Measurements from ENCODE around the gene MAP2K5.

The MAP2K5 gene

DNA sequence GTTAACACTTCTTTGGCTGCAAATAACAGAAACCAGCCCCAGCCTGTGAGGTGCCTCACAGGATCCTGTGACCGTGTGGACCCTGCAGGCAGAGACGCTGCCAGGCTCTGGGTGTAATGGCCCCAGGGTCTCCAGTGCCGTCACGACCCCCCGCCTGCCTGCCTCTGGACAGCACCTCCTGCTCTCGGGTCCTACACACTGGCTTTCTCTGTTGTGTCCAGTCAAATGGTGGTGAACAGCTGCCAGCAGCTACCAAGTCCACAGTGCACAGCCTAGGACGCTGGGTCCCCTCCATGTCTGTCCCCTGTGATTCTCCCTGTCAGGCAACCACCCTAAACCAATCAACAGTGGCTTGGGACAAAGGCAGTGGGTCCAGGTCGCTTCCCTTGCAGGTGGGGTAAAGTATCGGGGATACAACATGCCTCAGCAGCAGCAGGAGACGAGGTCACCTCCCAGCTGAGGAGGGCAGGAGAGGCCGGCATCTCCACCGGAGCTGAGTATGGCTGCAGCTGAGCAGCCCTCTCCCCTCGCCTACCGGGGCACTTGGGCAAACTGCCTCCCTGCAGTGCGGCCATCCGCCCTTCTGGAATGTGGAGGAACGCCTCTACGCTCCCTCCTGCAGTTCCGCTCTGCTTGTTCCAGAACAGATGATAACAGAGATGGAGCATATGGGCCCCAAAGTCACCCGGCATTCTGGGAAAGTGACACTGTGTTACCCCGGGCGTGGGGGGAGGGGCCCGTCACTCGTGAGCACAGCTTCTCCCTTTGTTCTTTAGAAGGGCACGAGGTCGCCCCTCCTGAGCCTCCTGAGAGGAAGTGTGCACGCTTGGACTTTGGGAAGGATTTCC, 261.7 kb downstream of the MAP2K5 start:
- in situ Hi-C loops (cut with MboI; ENCODE audit: low pct_unique_long_range_greater_than_20kb, low sequenced_read_pairs, unreplicated experiment): no loop called here
- no peak for DNase-seq (ENCODE audit: low spot score)
- TF ChIP-seq CTCF (IDR thresholded peaks at IDR 0.05; ENCODE audit: extremely low read depth, insufficient read depth, missing control alignments): no peak

- DNase-seq (ENCODE audit: low spot score): no peak
- in situ Hi-C loops (cut with MboI; ENCODE audit: low pct_unique_long_range_greater_than_20kb, low sequenced_read_pairs, unreplicated experiment): no loop called here
- no peak for TF ChIP-seq CTCF (IDR thresholded peaks at IDR 0.05; ENCODE audit: extremely low read depth, insufficient read depth, missing control alignments)
These were observed 262.6 kb downstream of the MAP2K5 start for GRCh38 chr15:67805008-67805665.

- in situ Hi-C loops (cut with MboI; ENCODE audit: low pct_unique_long_range_greater_than_20kb, low sequenced_read_pairs, unreplicated experiment): no loop called here
- no peak for DNase-seq (ENCODE audit: low spot score)
- no peak for TF ChIP-seq CTCF (IDR thresholded peaks at IDR 0.05; ENCODE audit: extremely low read depth, insufficient read depth, missing control alignments)
These were observed 263.4 kb downstream of the MAP2K5 start for GRCh38 chr15:67805666-67806516.

DNA sequence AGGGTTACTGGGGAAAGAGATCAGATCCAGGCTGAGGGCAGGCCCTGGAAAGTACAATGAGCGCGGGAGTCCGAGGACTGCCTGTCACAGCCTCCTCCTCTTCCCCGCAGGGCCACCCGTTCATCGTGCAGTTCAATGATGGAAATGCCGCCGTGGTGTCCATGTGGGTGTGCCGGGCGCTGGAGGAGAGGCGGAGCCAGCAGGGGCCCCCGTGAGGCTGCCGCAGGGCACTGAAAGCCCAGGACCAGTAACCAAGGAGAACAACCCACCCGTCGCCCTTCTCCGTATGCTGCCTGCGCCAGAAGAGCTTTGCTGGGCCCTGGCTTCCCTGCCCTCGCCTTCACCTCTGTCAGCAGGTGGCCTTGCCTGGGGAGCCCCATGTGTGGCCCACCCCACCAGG, 264.0 kb downstream of the MAP2K5 start:
- no peak for TF ChIP-seq CTCF (IDR thresholded peaks at IDR 0.05; ENCODE audit: extremely low read depth, insufficient read depth, missing control alignments)
- in situ Hi-C loops (cut with MboI; ENCODE audit: low pct_unique_long_range_greater_than_20kb, low sequenced_read_pairs, unreplicated experiment): no loop called here
- DNase-seq (ENCODE audit: low spot score): no peak

DNA sequence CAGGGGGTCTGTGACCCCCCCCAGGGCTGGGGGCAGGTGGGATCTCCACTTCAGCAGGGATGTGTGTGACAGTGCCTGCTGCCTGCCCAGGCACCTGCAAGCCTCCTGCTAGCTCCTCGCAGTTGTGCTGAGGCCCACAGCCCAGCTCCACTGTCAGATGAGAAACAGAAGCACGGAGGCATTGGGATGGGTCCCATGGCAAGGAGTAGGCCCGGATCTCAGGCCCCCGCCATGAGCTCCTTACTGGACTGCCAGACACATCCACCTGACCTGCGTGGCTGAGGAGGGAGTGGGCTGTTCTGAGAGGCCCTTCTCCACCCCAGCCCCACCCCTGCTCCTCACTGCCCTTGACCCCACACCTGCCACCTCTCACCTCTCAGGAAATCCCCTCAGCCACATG, 264.6 kb downstream of the MAP2K5 start:
- no peak for TF ChIP-seq CTCF (IDR thresholded peaks at IDR 0.05; ENCODE audit: extremely low read depth, insufficient read depth, missing control alignments)
- in situ Hi-C loops (cut with MboI; ENCODE audit: low pct_unique_long_range_greater_than_20kb, low sequenced_read_pairs, unreplicated experiment): no loop called here
- DNase-seq (ENCODE audit: low spot score): no peak

GRCh38 chr15:67807836-67808235, 265.3 kb downstream of the MAP2K5 start:
- no peak for TF ChIP-seq CTCF (IDR thresholded peaks at IDR 0.05; ENCODE audit: extremely low read depth, insufficient read depth, missing control alignments)
- no peak for DNase-seq (ENCODE audit: low spot score)
- in situ Hi-C loops (cut with MboI; ENCODE audit: low pct_unique_long_range_greater_than_20kb, low sequenced_read_pairs, unreplicated experiment): no loop called here

Data from GM13977 (cell line).